GM18867 (cell line): ENCODE results near the gene NUAK2.
"Not testable (repeated sequence)": the region's sequence is repeated elsewhere in the genome, so short reads cannot be mapped to it uniquely, and the experiment has no call there.

Source experiments
- ATAC-seq: cut with Tn5 transposase; IDR thresholded peaks from one replicate; pipeline ENCODE4 v1.9.1; 2021; ENCODE audit warnings: mild to moderate bottlenecking, moderate library complexity; ENCODE audit not compliant: unreplicated experiment

The NUAK2 gene

DNA sequence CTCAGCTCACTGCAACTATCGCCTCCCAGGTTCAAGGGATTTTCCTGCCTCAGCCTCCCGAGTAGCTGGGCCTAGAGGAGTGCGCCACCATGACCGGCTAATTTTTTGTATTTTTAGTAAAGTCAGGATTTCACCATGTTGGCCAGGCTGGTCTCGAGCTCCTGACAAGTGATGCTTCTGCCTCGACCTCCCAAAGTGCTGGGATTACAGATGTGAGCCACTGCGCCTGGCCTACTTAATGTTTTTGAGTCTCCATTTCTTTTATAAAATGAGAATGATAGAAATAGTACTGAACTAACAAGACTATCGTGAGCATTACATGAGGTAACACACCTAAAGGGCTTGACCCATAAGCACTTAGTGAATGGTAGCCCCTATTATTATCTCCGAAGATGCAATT, 21.4 kb downstream of the NUAK2 start:
- ATAC-seq = no peak

DNA sequence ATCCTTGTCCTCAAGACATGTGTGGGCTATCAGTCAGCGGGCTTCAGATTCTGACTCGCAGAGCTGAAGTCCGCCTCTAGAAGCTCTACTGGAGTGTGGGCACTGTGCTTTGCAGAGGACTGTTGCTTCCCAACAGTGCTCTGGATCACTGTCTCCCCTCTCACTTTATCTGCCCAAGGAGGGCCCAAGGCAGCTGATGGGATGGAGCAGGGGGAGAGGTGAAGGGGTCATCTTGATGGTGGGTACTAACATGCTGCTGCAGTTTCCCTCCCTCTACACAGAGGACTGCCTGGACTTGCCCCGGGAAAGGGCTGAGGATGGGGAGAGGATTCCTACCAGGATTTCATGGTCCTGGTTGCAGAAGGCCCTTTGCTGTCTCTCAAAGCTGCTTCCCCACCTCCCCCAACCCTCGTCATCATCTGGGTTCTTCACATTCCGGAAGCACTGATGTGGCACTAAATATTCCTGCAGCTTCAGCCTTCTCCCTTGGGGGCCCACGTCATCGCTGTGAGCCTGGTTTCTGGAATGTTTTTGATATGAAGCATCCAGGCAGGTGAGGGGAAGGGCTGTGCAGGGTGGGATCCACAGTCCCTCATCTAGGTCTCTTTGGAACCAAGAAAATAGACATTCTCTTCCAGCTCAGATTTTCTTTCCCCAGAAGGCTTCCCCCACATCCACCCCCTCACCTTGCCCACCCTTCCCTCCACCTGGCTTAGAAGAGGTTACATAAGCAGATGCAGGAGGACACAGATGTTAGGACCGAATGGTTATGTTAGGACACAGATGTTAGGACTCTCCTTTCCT, 23.2 kb downstream of the NUAK2 start:
- ATAC-seq = no peak

DNA sequence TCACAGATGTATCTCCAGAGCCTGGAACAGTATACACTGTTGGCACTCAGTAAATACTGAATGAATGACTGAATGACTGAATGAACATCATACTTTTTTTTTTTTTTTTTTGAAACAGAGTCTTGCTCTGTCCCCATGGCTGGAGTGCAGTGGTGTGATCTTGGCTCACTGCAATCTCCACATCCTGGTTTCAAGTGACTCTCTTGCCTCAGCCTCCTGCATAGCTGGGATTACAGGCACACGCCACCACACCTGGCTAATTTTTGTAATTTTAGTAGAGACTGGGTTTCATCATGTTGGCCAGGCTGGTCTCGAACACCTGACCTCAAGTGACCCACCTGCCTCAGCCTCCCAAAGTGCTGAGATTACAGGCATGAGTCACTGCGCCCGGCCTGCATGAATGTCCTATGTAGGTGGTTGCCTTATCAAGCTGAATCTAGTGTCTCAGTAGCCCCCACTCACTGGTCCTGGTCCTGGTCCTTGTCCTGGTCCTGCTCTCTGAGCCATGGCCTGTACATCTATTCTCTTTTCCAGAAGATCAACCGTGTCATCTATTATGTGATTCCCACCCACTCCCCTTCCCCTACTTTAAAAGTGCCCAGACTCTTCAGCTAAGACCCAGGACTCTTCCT, 23.9 kb downstream of the NUAK2 start:
- not testable (repeated sequence) for ATAC-seq

DNA sequence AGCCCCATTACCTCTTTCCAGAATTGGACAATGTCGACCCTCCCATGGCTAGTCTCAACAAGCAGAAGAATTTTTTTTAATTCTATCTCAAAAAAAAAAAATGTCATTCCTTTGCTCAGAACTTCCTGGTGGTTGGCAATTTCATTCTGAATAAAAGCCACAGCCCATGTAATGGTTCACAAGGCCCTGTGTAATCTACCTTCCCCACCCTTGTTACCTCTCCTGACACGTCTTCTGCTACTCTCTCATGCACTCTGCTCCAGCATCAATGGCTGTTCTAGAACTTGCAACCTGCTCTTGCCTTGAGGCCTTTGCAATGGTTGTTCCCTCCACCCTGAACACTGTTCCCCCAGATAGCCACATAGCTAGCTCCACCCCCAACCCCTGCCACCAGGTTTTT, 25.4 kb downstream of the NUAK2 start:
- ATAC-seq = no peak

DNA sequence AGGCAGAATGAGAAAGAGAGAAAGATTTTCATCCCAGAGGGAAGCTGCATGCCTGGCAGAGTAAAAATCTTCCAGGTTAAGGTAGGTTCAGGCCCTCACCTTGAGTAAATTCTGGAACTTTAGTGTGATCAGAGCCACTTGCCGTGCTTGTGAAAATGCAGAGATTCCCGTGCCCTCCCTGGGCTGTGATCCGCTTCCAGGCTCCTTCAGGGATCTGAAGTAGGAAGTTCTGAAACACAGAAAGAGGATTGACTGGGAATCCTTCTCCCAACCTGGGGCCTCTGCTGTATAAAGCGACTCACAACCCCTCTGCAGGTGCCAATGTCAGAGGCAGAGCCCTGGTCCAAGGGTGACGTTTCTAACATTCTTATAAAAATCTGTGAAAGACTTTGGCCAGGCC, 26.6 kb downstream of the NUAK2 start:
- ATAC-seq = no peak

DNA sequence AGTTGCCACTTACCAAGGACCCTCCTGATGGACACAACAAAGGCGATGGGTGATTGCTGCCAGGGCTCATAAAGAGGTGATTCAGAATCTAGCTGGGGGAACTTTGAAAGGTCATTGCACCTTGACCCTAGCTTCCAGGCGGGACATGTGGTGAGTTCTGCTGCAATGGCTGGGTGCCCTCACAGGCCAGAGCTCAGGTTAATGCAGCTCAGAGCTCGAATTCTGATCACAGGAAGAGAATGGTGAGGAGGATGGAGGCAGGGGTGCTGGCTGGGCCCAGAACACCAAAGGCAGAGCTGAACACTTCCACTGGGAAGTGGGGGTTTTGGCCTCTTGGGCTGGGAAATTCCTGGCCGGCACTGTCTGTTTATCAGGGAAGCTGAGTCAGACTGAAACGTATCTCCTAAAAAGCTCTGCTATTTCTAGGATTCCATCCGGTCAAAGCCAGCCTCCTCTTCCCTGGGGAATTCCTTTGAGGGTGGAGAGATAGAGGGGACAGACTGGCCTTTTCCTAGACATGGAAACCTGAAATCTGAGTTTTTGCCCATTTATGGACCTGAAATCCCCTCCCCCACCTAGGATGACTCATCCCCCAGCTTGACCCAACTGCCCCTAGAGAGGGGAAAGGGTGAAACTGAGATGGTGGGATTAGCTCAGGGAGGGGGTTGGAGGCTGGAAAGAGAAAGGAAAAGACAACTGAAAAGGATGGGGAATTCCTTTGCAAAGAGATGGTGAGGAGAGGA, 27.2 kb downstream of the NUAK2 start:
- ATAC-seq = no peak

DNA sequence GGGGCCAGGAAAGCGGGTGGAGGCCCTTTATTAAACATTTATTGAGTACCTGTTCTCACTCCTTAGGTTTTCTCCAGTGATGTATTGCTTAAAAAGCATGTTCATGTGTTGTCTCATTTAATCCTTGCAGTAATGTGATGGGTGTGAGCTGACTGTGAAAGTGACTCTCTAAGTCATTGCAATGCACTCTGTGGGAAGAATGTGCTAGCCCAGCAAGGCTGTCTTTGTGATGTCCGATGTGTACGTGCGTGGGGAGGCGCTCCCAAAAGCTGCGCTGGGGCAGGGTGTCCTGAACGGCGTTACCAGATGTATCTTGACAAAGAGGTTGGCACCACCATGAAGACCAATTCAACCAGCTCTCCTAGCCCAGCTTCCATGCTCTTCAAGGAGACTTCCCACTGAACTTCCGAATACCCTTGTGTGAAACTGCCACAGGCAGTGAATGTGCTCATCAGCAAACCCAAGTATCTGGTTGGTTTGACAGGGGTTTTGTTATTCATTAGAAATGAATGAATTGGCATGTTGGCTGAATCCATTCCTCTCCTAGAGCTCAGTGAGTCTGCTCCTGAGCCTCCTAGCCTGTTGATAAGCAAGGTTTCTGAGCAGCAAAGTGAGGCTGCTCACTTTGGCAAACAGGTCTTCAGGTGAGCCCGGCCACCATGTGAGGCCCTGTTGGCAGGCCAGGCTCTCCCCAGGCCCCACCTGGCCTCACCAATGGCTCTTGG, 28.0 kb downstream of the NUAK2 start:
- no peak for ATAC-seq

DNA sequence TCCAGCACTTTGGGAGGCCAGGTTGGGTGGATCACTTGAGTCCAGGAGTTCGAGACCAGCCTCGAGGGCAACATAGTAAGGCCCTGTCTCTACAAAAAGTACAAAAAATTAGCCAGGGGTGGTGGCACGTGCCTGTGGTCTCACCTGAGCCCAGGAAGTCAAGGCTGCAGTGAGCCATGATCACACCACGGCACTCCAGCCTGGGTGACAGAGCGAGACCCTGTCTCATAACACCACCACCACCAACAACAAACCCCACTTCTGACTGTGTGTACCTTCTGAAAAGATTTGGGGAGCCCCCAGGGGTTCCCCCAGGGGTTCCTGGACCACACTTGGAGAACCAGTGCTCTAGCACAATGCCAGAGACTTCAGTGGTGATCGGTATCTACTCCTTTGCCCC, 29.9 kb downstream of the NUAK2 start:
- no peak for ATAC-seq

DNA sequence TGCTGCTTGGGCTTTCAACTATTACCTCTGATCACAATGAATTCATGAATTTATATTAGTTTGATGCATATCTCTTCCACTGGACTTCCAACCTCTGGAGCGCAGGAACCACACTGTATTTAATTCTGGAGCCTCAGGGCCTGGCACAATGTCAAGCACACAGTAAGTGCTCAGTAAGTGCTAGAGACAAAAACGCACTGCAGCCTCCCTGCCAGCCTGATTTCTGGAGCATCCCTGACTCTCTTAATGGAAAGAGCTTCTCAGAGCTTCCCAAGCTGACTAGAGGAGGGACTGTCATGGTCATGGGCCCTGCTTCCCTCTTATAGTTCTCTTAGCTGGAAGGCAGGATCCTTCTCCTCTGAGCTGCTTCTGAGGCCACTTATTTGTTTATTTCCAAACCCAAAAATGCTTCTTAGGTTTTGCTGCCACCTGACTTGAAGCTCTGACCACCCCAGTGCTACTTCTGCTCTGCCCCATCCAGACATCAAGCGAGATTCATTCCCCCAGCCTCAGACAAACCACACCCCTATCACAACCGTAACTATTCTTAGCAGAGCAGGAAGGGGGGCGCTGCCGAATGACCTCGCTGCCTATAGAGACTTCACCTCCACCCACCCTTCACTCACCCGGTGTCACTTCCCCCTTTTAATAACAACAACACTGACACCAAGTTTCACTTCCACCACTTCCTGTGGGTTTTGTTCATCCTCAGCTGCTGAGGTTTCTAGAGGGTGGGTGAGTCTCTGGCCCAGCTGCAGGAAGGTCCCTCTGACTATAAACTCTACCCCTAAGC, 33.6 kb downstream of the NUAK2 start:
- ATAC-seq = peak; percentile 78

DNA sequence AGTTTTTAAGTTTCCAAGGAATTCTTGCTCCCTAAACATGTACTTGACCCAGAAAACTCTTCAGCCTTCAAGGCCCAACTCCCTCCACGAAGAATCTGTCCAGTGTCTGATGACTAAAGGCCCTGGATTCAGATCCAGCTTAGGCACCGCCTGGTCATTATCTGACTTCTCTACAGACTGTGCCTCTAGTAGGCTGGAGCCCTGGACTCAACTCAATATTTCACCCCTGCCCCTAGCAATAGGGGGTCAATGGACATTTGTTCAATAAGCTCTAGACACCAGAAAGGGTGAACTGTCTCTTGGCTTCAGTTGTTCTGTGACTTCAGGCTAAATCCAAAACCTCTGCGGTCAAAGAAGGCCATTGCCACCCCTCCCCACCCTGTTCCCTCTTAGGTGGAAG, 34.5 kb downstream of the NUAK2 start:
- ATAC-seq = no peak

DNA sequence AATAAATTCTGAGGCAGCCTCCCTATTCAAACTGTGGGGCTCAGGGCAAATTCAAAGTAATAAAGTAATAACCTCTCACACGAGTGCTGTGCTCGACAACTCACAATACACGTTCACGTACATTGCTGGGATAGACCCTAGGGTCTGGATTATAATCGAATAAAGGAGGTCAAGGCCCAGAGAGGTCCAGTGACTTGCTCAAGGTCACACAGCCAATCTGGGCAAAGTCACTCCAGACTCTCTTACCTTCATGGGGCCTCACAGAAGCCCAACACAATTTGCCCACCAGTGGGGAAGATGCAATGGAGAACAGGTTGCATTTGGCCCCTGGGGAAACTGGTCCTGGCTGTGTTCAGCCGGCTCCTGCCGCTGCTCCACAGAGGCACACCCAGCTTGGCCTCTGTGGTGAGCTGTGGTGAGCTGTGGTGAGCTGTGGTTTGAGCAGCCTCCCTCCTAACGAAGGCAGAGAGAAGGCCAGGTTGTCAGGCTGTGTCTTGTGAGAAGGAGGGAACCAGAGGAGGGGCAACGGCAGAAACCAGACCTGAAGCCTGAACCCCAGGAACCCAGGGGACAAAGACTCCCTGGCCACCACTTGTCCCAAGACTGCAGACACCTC, 35.1 kb downstream of the NUAK2 start:
- peak; percentile 32 for ATAC-seq

DNA sequence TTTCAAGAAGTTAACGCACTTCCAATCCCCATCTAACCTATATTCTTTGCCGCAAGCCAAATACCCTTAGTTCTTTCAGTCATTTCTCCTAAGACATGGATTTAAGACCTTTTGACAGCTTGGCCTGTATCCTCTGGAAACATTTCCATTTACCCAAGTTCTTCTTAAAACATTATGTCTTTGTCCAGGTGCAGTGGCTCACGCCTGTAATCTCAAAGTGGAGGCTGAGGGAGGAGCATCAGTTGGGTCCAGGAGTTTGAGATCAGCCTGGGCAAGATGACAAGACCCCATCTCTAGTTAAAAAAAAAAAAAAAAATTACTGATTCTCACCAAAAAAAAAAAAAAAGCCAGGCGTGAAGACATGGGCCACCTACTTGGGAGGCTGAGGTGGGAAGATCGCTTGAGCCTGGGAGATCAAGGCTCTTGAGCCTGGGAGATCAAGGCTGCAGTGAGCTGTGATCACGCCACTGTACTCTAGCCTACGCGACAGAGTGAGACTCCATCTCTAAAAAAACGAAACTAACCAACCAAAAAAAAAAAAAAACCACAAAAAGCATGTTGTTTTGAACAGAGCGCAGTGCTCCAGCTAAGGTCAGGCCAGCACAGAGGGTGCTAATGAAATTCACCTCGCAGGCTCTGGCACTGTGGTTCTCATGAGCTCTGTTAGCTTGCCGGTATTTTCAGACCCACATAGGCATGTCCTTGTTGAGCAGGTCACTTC, 36.0 kb downstream of the NUAK2 start:
- ATAC-seq = peak; percentile 34

DNA sequence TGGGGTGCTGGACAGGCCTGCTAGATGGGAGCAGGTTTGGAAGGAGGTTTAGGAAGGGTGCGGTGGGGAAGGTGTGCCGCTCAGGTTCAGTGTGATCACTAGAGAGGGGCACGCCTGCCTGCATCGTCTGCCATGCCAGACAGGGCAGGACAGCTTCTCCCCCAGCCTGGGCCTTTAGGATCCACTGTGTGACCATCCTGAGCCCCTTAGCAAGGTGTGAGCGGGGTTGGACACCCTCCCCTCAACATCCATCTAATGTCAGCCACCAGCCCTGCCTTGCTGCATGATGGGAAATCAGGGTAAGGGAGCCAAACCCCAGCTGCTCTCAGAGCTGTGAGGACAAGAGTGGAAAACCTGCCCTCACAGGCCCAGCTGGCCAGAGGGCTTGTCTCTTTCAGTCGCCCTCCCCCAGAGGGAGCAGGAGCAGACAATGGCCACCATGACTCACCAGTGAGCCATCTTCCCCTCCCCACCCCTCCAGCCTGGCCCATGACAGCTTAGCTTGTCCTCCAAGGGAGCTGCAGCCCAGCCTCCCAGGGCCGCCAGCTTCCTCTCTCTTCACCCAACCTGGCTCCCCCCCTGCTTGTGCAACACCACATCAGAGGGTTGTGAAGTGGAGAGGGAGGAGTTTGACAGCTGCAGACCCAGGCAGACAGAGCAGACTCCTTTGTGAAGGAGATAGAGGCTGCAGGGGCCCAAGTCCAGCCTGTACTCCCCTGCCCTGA, 37.0 kb downstream of the NUAK2 start:
- no peak for ATAC-seq

DNA sequence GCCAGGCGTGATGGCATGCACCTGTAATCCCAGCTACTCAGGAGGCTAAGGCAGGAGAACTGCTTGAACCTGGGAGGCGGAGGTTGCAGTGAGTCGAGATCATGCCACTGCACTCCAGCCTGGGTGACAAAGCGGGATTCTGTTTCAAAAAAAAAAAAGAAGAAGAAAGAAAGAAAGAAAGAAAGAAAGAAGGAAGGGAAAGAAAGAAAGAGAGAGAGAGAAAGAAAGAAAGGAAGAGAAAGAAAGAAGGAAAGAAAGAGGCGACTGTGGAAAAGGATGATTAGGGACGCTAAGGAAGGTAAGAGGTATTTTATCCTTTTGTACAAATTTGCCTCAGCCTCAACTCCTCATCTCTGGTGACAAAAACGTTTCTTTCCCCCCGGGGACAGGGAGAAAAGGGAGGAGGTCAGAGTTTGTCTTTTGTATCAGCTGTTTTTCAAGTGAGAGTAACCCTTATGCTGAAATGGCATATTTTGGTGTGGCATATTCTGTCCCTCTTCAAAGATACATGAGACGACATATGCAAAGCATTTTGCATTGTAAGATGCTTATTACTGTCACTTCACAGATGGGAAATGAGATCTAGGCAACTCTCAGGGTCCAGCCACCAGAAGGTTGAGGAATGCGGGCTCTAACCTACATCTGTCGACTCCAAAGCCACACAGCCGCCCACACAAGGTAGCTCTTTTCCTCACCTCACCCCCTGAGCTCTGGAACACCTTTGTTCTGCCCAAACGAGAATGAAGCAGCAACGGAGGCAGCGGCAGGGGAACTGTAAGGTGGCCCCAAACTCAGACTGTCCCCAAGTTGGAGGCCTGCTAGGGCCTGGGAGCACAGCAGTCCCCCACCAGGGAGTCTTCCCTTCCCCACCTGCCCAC, 38.0 kb downstream of the NUAK2 start:
- ATAC-seq = no peak

DNA sequence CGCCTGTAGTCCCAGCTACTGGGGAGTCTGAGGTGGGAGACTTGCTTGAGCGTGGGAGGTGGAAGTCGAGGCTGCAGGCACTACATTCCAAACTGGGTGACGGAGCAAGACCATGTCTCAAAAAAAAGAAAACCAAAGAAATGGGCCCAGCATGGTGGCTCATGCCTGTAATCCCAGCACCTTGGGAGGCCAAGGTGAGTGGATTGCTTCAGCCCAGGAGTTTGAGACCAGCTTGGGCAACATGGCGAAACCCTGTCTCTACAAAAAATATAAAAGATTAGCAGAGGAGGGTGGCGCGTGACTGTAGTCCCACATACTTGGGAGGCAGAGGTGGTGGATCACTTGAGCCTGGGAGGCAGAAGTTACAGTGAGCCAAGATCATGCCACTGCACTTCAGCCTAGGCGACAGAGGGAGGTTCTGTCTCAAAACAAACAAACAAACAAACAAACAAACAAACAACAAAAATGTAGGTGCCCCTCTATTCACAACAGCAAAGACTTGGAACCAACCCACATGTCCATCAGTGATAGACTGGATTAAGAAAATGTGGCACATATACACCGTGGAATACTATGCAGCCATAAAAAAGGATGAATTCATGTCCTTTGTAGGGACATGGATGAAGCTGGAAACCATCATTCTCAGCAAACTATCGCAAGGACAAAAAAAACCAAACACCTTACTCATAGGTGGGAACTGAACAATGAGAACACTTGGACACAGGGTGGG, 40.7 kb downstream of the NUAK2 start:
- not testable (repeated sequence) for ATAC-seq

DNA sequence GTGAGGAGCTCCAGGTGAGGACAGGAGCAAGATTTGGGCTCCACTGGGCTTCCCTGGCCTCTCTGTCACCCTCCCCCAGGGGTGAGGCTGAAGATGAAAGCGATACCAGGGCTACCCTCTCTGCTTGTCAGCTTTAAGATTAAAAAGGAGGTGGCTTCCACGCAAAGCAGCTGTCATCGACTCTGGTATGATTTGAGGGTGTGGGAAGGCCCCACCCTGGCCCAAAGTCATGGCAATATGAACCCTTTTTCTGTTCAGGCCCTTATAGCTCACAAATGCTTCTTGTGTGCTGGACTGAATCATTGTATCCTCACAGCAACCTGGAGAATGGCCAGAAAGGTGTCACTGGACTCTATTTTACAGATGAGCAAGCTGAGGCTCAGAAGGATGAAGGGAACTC, 41.6 kb downstream of the NUAK2 start:
- no peak for ATAC-seq

DNA sequence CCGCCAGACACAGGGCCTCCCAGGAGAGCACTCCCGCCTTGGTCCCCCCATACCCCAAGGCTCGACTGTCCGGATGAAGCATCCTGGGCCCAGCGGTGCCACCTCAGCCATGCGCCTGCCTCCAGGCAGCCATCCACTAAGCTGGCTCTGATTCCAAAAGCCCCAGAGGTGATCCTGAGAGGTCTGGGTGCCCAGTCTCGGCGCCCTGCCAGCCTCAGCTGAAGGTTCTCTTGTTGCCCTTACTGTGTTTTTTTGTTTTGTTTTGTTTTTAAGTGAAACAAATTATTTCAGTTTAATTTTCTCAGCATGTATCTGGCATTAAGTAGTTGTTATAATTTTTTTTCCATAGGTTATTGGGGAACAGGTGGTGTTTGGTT, 44.9 kb downstream of the NUAK2 start:
- no peak for ATAC-seq
